Ovary (tissue), 3 donors: ENCODE measurements around the gene UBE2G2.

ENCODE experiments used
- CTCF ChIP-seq, 3 donors: fragments of 450-650 bp in 2 of 3; fragments of 200-600 bp in 1 of 3; IDR thresholded peaks; one replicate each; pipeline versions ENCODE4 v1.5.1 to v1.8.0; 2016 to 2022; ENCODE audit warnings: antibody characterized with exemption in 3 of 3, mild to moderate bottlenecking in 1 of 3
- POLR2A ChIP-seq: fragments of 450-650 bp; IDR thresholded peaks from one replicate; pipeline ENCODE4 v1.6.1; 2017; ENCODE audit warnings: antibody characterized with exemption, mild to moderate bottlenecking, moderate library complexity
- donor health status: DM: no; HTN: no; CAD: no.

GRCh38 chr21:44817506-44817880 lies 15.9 kb upstream of the UBE2G2 start:
- TF ChIP-seq CTCF (IDR thresholded peaks at IDR 0.05) (no peak), POLR2A (no peak)
